HG03575 (cell line): Measurements from ENCODE around the gene ZNF385B.

Source experiments
- ATAC-seq: cut with Tn5 transposase; IDR thresholded peaks from one replicate; pipeline ENCODE4 v1.9.1; 2021; ENCODE audit not compliant: unreplicated experiment, insufficient number of reproducible peaks, low FRiP score; ENCODE audit errors: extremely low read depth

Gene ZNF385B

DNA sequence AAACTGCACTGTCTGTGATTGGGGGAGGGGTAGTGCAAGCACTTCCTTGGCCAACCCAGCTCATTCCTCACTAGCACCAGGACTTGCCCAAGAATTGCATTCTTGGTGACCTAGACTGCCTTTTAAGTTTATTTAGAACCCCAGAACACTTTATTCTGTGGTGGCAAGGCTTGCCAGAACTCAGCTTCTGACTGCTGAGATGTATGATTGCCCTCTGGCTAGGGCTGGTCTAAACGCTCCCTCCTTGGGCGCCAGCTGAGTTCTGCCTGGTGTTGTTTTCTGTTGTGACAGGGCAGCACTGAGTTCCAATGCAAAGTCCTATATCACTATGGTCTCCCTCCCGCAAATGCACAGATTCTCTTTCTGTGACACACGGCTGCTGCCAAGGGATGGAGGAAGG is 247.7 kb downstream of the ZNF385B start:
- ATAC-seq, result no peak

DNA sequence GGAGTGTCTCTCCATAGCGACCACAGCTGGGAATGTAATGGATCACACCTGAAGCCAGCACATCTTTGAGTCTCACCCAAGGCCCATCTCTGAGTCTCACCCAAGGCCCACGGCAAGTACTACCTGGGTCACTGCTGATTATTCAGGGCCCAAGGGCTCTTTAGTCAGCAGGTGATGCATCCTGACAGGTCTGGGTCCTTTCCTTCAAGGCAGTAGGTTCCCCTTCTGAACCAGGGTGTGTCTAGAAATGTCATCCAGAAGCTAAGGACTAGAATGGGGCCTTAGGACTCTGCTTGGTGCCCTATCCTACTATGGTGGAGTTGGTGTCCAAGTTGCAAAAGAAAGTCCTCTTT is 248.1 kb downstream of the ZNF385B start:
- no peak for ATAC-seq

DNA sequence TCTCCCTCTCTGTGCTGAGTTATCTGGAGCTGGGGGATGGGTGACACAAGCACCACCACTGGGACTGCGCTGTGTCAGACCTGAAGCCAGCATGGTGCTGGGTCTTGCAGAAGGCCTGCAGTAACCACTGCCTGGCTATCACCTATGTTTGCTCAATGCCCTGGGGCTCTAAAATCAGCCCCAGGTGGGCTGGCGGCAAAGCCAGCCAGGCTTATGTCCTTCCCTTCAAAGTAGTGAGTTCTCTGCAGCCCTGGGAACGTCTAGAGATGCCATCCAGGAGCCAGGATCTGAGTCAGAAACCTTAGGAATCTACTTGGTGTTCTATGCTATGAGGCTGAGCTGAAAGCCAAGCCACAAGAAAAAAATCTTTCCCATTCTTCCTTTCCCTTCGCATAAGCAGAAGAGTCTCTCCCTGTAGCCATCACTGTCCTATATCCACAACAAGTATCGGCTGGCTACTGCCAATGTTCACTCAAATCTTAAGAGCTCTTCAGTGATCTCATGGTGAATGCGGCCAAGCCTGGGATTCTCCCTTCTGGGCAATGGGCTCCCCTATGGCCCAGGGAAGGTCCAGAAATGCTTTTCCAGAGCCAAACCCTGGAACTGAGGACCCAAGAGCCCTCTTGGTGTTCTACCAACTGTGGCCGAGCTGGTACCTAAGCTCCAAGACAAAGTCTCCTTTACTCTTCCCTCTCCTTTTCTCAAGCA is 248.7 kb downstream of the ZNF385B start:
- no peak for ATAC-seq

DNA sequence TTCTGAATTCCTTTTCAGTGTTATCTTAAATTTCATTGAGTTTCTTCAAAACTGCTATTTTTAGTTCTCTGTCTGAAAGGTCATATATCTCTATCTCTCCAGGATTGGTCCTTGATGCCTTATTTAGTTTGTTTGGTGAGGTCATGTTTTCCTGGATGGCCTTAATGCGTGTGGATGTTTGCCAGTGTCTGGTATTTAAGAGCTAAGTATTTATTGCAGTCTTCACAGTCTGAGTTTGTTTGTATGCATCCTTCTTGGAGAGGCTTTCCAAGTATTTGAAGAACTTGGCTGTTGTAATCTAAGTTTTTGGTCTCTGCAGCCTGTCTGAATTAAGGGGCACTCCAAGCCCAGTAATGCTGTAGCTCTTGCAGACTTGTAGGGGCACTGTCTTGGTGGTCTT is 249.3 kb downstream of the ZNF385B start:
- no peak for ATAC-seq

DNA sequence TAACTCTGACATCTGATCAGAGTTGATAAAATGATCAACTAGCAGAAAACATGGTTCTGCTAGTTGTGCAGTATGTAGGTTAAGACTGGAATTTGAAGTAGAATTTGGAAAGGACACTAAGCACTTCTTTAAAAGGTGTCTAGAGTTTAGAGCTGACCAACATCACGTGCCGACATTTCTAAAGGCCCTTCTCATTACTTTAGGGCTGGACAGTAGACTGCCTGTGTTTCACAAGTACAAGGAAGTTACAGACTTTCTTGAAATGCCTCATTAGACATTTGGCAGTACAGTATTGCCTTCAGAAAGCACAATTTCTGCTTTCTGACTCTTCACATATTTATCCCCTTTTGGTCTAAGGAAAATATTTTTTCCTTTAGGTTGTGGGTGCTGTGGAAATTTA is 255.3 kb downstream of the ZNF385B start:
- ATAC-seq, result no peak

DNA sequence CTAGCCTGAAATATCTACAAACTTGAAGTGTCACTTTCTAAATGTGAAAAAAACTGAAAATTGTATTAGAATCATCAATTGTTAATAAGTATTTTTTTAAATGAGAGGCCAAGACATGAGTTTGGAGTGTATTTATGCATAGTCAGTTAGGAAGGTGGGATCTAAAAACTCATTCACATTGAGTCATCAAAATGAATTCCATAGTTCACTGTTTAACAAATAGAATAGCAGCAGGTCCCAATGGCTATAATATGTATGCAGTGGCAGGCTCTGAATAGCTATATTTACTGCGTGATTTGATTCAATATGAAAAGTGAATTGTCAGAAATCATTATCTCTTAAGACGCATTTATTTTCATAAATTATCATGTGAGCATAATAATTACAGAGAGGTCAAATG is 256.1 kb downstream of the ZNF385B start:
- no peak for ATAC-seq

DNA sequence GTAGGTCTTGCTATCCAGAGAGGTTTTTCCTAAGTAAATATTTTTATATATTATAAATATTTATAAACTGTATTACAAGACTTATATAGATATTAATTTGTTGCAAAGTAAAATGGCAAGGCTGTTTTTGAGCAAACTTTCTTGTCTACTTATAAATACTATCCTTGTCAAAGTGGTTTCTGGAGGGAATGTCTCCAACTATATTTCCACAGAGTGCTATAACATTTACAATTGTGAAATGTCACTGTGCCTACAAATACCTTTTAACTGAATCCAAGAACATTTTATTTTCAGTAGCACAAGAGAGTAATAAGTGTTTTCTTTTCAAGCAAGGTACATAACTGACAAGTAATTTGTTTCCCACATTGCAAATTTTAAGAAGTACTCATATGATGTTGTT is 256.8 kb downstream of the ZNF385B start:
- ATAC-seq, result no peak

DNA sequence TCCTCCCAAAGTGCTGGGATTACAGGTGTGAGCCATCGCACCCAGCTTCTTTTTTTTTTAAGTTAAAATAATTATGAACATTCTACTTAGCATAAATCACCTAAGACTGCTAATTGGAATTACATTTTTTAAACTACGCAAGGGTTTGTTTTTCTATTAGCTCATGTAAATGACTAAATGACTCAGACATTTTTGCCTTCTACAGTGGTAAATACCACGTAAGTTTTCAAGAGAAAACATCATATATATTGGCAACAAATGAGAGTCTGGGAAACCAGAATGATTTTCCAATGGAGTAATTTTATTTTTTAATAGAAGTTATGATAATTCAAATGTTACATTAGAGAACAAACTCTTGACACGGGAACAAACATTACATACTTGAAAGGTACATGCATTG is 259.0 kb downstream of the ZNF385B start:
- no peak for ATAC-seq

DNA sequence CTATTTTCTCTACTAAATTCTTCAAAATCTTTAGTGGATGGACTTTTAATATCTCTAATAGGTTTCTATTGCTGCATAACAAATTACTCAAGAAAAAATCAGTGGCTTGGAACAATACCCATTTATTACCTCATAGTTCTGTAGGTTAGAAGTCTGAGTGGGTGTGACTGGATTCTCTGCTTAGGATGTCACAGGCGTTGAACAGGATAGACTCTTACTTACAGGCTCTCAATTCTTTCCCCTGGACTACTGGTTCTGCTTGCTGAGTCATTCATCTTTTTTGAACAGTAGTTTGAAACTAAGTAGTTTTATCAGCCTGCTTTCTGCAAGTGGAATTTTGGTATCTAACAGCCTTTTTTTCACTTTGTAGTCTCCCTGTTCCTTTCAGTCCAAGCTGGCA is 265.4 kb downstream of the ZNF385B start:
- no peak for ATAC-seq

DNA sequence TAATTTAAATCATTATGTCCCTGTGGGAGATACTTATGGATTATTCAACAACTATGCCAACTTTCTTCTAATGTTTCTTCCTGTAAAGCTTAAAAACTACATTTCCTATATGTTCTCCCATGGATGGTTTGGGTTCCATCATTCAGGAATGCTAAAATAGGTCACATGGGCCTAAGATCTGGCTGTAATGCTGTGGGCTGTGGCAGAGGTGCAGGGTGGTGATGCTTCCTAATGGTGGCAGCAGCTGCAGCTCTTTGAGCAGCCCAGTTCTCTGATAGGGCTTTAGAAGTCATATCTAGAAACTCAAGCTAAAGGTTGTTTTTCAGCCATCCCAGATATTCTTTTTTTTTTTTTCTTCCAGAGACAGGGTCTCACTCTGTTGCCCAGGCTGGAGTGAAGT is 266.1 kb downstream of the ZNF385B start:
- ATAC-seq, result no peak

DNA sequence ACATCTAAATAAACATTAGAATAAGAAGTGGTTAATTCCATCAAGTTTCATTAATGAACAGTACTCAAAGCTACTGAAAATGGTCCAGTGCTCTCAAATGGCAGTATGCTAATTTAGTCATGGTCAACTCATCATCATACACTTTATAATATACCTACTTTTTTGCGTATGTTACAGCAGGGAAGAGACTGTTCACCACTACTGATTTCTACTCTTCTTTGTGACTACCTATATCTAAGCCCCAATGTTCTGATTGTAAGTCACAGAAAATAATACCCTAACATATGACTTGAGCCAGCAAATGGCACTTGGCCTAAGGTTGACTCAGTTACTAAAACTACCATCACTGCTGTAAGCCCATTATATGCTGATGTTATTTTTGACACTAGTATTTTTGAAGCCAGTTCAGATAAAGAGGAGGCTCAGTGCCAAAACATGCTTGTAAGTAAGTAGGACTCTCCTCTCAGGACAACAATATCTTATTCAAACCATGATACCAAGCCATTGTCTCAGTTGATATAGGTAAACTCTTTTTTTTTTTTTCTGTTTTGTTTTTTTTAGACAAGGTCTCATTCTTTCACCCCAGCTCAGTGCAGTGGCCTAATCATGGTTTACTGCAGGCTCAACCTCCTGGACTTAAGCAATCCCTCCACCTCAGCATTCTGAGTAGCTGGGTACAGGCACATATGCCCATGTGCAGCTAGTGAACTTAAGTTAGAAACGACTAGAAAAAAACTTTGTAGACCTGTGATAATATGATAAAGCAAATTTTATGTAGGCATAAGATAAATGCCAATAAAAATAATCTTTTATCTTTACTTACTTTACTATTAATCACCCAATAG is 266.9 kb downstream of the ZNF385B start:
- no peak for ATAC-seq

DNA sequence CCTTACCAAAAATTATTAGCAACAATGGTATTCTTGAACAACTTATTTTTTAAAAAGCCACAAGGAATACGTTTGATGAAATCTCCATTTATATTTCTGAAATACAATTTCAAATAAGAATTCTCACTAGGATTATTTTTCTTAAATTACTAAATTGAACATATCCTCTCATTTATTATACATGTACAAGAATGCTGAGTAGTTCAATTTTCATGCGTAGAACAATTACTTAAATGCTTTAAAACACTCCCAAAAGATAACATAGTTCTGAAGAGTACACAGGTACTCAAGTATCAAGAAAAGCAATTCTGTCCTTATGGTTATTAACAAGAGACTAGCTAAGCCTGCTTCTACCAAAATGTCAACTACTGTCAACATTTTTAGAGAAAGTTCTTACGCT is 268.1 kb downstream of the ZNF385B start:
- no peak for ATAC-seq

DNA sequence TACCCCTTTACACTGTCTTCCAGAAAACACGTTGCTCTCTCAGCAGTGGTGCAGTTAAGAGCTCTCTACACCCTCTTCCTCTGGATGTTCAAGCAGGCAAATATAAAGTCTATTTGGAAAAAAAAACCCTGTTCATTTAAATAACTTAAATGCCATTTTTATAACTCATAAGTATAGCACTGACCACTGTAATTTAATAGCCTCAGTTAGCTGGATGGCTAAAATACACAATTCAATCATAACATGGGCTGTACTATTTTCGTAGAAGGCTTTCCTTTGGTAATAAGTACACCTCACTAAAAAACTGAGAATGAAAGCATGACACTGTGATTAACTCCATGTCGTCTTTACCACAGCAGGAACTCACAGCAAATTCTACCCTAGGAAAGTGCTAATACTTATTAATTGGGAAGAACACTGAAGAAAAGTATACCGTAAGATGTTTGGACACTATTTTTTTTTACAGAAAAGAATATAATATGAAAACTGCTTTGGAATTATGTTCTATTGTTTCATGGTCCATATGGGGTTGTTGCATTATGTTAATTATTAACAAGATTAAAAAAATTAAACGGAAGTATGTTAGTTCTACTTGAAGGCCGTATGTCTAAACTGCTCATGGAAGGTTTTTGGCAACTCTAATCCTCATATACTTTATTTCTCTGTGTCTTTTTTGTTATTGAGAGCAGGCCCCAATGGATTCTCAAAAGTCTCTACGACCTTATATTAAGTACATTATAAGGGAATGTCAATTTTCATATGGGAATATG is 269.1 kb downstream of the ZNF385B start:
- ATAC-seq, result no peak

DNA sequence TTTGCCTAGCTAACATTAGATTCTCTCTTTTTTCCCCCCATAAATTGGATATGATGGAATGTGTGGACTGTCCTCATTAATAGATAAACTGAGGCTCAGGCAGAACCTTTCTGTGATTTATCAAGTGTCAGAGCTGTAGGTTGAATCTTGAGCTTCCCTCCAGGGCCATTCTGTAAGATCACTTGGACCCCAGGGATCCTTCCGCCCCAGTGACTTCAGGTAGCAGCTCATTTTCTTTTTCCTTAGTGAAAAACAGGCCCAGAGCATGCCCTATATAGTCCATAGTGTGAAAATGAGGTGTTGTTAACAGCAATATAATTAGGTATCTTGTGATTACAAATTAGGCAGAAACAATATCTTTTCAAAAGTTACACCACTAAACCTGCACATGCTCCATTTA is 269.7 kb downstream of the ZNF385B start:
- ATAC-seq, result no peak

DNA sequence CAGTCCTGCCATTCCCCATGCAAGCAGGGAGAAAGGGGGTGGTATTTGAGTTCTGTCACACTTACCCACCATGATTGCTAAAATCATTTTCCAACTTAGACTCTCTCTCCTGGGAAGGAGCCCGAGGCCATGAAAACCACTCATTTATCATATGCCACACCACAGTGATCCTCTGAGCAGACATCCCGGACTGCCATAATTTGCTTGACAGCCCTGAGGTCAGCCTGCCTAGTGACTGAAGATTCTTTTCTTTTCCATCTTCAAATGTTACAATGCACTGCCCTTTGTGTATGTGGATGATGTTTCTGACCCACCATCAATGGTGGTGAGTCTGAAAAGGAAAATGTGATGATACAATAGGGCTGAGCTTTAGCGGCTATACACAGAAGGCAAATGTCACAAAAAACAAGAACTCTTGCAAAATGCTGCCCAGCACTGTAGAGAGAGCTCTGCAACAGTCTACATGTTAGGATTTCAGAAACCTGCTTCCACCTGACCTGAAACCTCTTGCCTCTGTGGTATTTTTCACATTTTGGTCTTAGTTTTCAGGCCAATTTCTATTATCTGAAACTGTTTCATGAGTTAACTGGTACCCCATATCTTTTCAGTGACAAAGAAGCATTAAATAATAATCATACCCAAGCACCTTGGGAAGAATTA is 272.8 kb downstream of the ZNF385B start:
- ATAC-seq, result no peak

DNA sequence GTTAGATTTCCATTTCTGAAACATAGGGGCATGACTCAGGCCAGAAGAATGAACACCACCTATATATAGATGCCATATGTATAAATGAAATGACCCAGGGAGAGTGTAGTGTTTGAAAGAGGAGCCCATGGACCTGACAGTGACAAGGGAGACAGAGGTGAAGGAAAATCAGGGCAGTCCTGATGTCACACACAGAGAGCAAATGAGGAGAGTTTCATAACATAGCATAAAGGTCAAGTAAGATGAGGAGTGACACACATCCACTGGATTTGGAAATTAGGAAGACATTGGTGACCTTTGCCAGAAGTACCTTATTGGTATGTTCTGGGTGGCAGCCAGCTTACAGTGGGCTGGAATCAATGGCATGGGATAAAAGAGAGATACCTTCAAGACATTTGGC is 276.7 kb downstream of the ZNF385B start:
- ATAC-seq, result no peak

DNA sequence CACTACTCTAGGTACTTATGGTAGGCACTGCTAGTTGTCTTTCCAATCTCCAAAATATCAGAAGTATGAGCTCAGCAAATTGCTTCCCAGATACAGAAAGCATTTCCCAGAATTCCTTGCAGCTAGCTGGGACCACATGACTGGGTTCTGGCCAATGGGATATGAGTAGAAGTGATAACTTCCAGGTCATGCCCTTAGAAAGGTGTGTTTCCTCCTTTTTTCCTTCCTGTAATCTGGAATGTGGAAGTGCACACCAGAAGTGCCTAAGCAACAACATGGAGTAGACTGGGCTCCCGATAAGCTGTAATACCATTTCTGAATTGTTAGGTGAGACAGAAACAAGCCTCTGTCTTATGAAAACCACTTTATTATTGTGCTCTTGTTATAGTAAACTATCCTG is 279.8 kb downstream of the ZNF385B start:
- no peak for ATAC-seq

DNA sequence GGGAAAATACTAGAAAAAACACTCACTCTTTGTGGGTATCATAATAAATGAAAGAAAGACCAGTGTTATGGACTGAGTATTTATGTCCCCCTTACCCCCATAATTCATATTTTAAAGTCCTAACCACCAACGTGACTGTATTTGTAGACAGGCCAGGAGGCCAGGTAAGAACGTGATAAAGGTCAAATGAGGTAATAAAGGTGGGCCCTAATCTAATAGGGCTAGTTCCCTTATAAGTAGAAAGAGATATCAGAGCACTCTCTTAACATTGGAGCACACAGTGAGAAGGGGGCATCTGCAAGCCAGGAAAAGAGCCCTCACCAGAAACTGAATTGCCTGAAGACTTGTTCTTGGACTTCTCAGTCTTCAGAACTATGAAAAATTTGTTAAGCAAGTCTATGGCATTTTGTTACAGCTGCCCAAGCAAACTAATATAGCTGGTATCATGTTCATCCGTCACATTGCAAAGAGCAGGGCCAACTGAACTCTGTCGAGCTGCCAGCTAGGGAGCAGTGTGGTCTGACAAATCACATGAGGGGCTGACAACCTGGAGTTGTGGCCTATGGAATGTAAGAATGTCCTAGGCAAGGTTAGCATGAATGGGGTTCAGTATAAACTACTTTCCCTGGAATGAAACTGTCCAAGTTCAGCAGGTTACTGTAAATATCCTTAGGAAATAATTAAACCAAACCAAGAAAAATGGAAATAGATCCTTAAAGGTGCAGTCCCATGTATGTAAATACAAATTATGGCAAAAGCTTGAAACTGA is 280.9 kb downstream of the ZNF385B start:
- ATAC-seq, result no peak

DNA sequence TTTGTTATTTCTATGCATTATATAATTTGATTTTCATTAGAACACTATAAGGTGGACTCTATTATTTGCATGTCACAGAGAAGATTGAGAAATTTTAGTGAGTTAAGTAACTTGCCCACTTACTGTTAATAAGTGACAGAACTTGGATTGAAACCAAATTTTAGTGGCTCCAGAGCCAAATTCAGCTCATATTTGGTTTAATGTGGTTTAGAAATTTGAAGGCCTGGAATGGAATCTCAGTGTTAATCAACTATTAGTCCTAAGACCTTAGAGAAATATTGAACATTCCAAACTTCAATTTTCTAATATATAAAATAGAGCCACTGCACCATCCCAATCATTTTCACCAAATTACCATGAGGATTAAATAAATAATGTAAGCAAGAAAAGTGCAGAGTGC is 281.6 kb downstream of the ZNF385B start:
- no peak for ATAC-seq
